HepG2 (cell line): ENCODE data around the gene ENTPD5. TPM values are rescaled to one million over a fixed set of nuclear protein-coding genes. Genes with fewer than 3 reads are reported as not detected.

Experiments used
- ARHGAP35 ChIP-seq: sonication (generic); formaldehyde crosslinking; IDR thresholded peaks from 2 replicates; pipeline ENCODE4 v1.9.0; 2022; ENCODE audit warnings: mild to moderate bottlenecking, inconsistent platforms, moderate library complexity, missing genetic modification reagents, borderline replicate concordance
- CENPT ChIP-seq: sonication (generic); formaldehyde crosslinking; IDR thresholded peaks from 2 replicates; pipeline ENCODE4 v1.8.0; 2022; ENCODE audit warnings: low read depth, mild to moderate bottlenecking, moderate library complexity, missing genetic modification reagents
- EED ChIP-seq: sonication (generic); formaldehyde crosslinking; IDR thresholded peaks from 2 replicates; pipeline ENCODE4 v1.5.0; 2020; ENCODE audit warnings: mild to moderate bottlenecking, missing genetic modification reagents
- FOXK1 ChIP-seq: sonication (generic); formaldehyde crosslinking; IDR thresholded peaks from 2 replicates; pipeline ENCODE4 v1.4.0; 2020; ENCODE audit warnings: low read depth, missing genetic modification reagents, borderline replicate concordance
- HNRNPLL ChIP-seq: fragments of 200-400 bp; formaldehyde crosslinking; IDR thresholded peaks from 2 replicates; pipeline ENCODE4 v1.6.1; 2017; ENCODE audit warnings: mild to moderate bottlenecking, low read depth, low read length; ENCODE audit not compliant: poor library complexity, severe bottlenecking
- HOXA5 ChIP-seq: sonication (generic); formaldehyde crosslinking; IDR thresholded peaks from 2 replicates; pipeline ENCODE4 v1.4.0; 2020; ENCODE audit warnings: missing genetic modification reagents
- PRDM10 ChIP-seq: sonication (generic); formaldehyde crosslinking; IDR thresholded peaks from 2 replicates; pipeline ENCODE4 v1.4.0; 2020; ENCODE audit warnings: low read depth, missing genetic modification reagents
- RBAK ChIP-seq: sonication (generic); formaldehyde crosslinking; IDR thresholded peaks from 2 replicates; pipeline ENCODE4 v1.5.1; 2020; ENCODE audit warnings: mild to moderate bottlenecking, missing genetic modification reagents
- TCF12 ChIP-seq, 2 experiments: fragments of 450-650 bp in 1 of 2; sonication (generic) in 1 of 2; formaldehyde crosslinking in 1 of 2; IDR thresholded peaks; 2 replicates each; pipeline versions ENCODE4 v1.6.1 to v1.8.0; 2017 to 2022; ENCODE audit warnings: antibody characterized with exemption in 1 of 2, mild to moderate bottlenecking in 1 of 2, missing genetic modification reagents in 1 of 2, moderate library complexity in 1 of 2
- ZNF121 ChIP-seq: sonication (generic); formaldehyde crosslinking; IDR thresholded peaks from 2 replicates; pipeline ENCODE4 v1.5.0; 2020; ENCODE audit warnings: mild to moderate bottlenecking, missing genetic modification reagents
- ZNF24 ChIP-seq: fragments of 450-650 bp; IDR thresholded peaks from 2 replicates; pipeline ENCODE4 v1.6.1; 2017; ENCODE audit warnings: antibody characterized with exemption, mild to moderate bottlenecking
- ZNF256 ChIP-seq: sonication (generic); formaldehyde crosslinking; conservative IDR thresholded peaks from 2 replicates; pipeline ENCODE4 v1.4.0; 2020; ENCODE audit warnings: missing genetic modification reagents
- ZNF652 ChIP-seq: IDR thresholded peaks from 2 replicates; pipeline ENCODE4 v1.6.1; 2016; ENCODE audit warnings: low read depth, borderline replicate concordance
- ZNF670 ChIP-seq: sonication (generic); formaldehyde crosslinking; IDR thresholded peaks from 2 replicates; pipeline ENCODE4 v1.8.0; 2022; ENCODE audit warnings: mild to moderate bottlenecking, missing genetic modification reagents, borderline replicate concordance
- ZNF790 ChIP-seq: sonication (generic); formaldehyde crosslinking; IDR thresholded peaks from 2 replicates; pipeline ENCODE4 v1.8.0; 2022; ENCODE audit warnings: missing genetic modification reagents, mild to moderate bottlenecking, borderline replicate concordance
- ZSCAN22 ChIP-seq: sonication (generic); formaldehyde crosslinking; IDR thresholded peaks from 2 replicates; pipeline ENCODE4 v1.4.0; 2020; ENCODE audit warnings: mild to moderate bottlenecking, missing genetic modification reagents
- polyA plus RNA-seq, 8 experiments: library from polyadenylated mRNA; depleted of rRNA in 3 of 8; stranded (reverse) in 7 of 8; unstranded in 1 of 8; fragments of >200 nt; fragmentation: Illumina TruSeq in 4 of 8; extraction: Trizol in 4 of 8; gene quantifications; 2 replicates each; pipeline versions ENCODE4 v1.2.1 to v1.2.3, GENCODE V29; 2011 to 2016; ENCODE audit warnings: low read depth in 4 of 8, missing spikeins in 1 of 8, mixed read lengths in 1 of 8; ENCODE audit not compliant: insufficient read depth in 1 of 8
- total RNA-seq, 5 experiments: library from RNA; depleted of rRNA; stranded (reverse); fragments of >200 nt; fragmentation: Illumina TruSeq; extraction: Trizol; gene quantifications; 2 replicates each; pipeline ENCODE4 v1.2.3, GENCODE V29; 2016; ENCODE audit warnings: low read depth in 1 of 5
- TF ChIP-seq, protein P1 (sequence below): sonication (generic); formaldehyde crosslinking; IDR thresholded peaks from 2 replicates; pipeline ENCODE4 v1.4.0; 2020; ENCODE audit warnings: missing genetic modification reagents, borderline replicate concordance
- TF ChIP-seq, protein P2 (sequence below): IDR thresholded peaks from 2 replicates; pipeline ENCODE4 v1.6.1; 2016

ENTPD5 gene
- total and polyA plus RNA-seq, 2 of the 13 experiments (the other 11 are each of a cell fraction or from before 2014, with no cell fraction given), result 33.8 to 43.3 TPM

- TF ChIP-seq FOXK1, result no peak
- peak; percentile 82 for TF ChIP-seq HNRNPLL
- no peak for TF ChIP-seq EED (CRISPR knock-in tag)
- TF ChIP-seq TCF12 (IDR thresholded peaks at IDR 0.05), result no peak
- TF ChIP-seq TCF12 (CRISPR knock-in tag; IDR thresholded peaks at IDR 0.05), result no peak
- no peak for TF ChIP-seq PRDM10 (CRISPR knock-in tag)
- TF ChIP-seq, protein P1, sequence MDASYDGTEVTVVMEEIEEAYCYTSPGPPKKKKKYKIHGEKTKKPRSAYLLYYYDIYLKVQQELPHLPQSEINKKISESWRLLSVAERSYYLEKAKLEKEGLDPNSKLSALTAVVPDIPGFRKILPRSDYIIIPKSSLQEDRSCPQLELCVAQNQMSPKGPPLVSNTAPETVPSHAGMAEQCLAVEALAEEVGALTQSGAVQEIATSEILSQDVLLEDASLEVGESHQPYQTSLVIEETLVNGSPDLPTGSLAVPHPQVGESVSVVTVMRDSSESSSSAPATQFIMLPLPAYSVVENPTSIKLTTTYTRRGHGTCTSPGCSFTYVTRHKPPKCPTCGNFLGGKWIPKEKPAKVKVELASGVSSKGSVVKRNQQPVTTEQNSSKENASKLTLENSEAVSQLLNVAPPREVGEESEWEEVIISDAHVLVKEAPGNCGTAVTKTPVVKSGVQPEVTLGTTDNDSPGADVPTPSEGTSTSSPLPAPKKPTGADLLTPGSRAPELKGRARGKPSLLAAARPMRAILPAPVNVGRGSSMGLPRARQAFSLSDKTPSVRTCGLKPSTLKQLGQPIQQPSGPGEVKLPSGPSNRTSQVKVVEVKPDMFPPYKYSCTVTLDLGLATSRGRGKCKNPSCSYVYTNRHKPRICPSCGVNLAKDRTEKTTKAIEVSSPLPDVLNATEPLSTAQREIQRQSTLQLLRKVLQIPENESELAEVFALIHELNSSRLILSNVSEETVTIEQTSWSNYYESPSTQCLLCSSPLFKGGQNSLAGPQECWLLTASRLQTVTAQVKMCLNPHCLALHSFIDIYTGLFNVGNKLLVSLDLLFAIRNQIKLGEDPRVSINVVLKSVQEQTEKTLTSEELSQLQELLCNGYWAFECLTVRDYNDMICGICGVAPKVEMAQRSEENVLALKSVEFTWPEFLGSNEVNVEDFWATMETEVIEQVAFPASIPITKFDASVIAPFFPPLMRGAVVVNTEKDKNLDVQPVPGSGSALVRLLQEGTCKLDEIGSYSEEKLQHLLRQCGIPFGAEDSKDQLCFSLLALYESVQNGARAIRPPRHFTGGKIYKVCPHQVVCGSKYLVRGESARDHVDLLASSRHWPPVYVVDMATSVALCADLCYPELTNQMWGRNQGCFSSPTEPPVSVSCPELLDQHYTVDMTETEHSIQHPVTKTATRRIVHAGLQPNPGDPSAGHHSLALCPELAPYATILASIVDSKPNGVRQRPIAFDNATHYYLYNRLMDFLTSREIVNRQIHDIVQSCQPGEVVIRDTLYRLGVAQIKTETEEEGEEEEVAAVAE, result no peak
- TF ChIP-seq ZNF790 (CRISPR knock-in tag), result no peak
- no peak for TF ChIP-seq ZNF24
- peak; percentile 70; the same call in 1 of the 2 replicates for TF ChIP-seq ARHGAP35
- no peak for TF ChIP-seq RBAK
- TF ChIP-seq ZNF121, result no peak; the same call in 1 of the 2 replicates
- no peak for TF ChIP-seq ZSCAN22 (CRISPR knock-in tag)
- TF ChIP-seq ZNF652, result no peak
- TF ChIP-seq, protein P2, sequence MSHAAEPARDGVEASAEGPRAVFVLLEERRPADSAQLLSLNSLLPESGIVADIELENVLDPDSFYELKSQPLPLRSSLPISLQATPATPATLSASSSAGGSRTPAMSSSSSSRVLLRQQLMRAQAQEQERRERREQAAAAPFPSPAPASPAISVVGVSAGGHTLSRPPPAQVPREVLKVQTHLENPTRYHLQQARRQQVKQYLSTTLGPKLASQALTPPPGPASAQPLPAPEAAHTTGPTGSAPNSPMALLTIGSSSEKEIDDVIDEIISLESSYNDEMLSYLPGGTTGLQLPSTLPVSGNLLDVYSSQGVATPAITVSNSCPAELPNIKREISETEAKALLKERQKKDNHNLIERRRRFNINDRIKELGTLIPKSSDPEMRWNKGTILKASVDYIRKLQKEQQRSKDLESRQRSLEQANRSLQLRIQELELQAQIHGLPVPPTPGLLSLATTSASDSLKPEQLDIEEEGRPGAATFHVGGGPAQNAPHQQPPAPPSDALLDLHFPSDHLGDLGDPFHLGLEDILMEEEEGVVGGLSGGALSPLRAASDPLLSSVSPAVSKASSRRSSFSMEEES (CRISPR knock-in tag), result no peak
- no peak for TF ChIP-seq ZNF256 (CRISPR knock-in tag)
- 0 out of 2 replicates have a peak, but pooled peaks have one; percentile 49 for TF ChIP-seq HOXA5 (CRISPR knock-in tag)
- TF ChIP-seq CENPT (CRISPR knock-in tag), result peak; percentile 79; the same call in 1 of the 2 replicates
- no peak; the same call in 1 of the 2 replicates for TF ChIP-seq ZNF670 (CRISPR knock-in tag)
Observed at GRCh38 chr14:74018586-74019407, at the start of gene ENTPD5, which contains the start of gene BBOF1 (continued).
